Mononuclear cell (primary cell): ENCODE data around the gene TRIM4. TPM values are rescaled to one million over a fixed set of nuclear protein-coding genes. Genes with fewer than 3 reads are reported as not detected.
"Not testable (repeated sequence)": the region's sequence is repeated elsewhere in the genome, so short reads cannot be mapped to it uniquely, and the experiment has no call there.

ENCODE experiments used
- H3K27me3 ChIP-seq: 2 replicates; pipeline ENCODE4 v1.6.0; 2011; ENCODE audit warnings: low read length, control low read depth; ENCODE audit not compliant: insufficient read depth
- H3K4me1 ChIP-seq: 2 replicates; pipeline ENCODE4 v1.5.1; 2011; ENCODE audit warnings: mild to moderate bottlenecking, low read length, control low read depth; ENCODE audit not compliant: insufficient read depth
- H3K4me3 ChIP-seq: 2 replicates; pipeline ENCODE4 v1.5.1; 2011; ENCODE audit warnings: mild to moderate bottlenecking, low read length, moderate library complexity
- H3K9me3 ChIP-seq: 2 replicates; pipeline ENCODE4 v1.5.1; 2011; ENCODE audit warnings: low read depth, mild to moderate bottlenecking, control low read depth, low read length
- total RNA-seq: library from RNA; depleted of rRNA; stranded (reverse); fragments of >200 nt; gene quantifications from one replicate; pipeline ENCODE4 v1.2.3, GENCODE V29; 2012

TRIM4 gene
- total RNA-seq, 1 donor, result 23.2 TPM

- not testable (repeated sequence) for H3K9me3 ChIP-seq, H3K4me3 ChIP-seq, H3K27me3 ChIP-seq, H3K4me1 ChIP-seq
These were observed 29.0 kb downstream of the TRIM4 start for GRCh38 chr7:99890348-99890747.

DNA sequence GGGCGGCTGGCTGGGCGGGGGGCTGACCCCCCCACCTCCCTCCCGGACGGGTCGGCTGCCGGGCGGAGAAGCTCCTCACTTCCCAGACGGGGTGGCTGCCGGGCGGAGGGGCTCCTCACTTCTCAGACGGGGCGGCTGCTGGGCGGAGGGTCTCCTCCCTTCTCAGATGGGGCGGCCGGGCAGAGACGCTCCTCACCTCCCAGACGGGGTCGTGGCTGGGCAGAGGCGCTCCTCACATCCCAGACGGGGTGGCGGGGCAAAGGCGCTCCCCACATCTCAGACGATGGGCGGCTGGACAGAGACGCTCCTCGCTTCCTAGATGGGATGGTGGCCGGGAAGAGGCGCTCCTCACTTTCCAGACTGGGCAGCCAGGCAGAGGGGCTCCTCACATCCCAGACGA, 31.0 kb downstream of the TRIM4 start:
- H3K4me1 ChIP-seq, H3K27me3 ChIP-seq, H3K4me3 ChIP-seq, H3K9me3 ChIP-seq: not testable (repeated sequence)

DNA sequence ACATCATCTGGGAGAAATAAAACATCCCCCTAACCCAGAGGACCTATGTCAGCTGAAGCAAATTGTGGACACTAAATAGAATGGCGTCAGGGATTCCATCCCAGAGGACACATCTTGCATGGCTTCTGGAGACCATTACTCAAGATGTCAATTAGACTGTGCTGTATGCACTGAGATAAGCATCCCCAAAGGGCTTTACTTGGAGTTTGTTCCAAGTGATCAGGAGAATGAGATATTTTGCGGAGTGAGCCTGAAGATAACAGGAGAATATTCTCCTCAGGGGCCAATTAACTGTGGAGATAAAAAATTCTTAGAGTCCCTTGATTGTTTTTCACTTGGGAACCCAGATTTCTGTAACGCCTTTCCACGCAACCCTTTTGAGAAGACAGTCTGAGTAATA, 38.0 kb downstream of the TRIM4 start:
- no peaks in the 10 kb centered on the region for H3K4me1 ChIP-seq
- H3K27me3 ChIP-seq, result no peaks in the 10 kb centered on the region
- H3K9me3 ChIP-seq, result no peaks in the 10 kb centered on the region
- H3K4me3 ChIP-seq, result no peak overlapping the region

- Histone ChIP-seq H3K4me1 (no peaks in the 10 kb centered on the region), H3K4me3 (no peak within 1 kb of the TSS), H3K9me3 (no peaks in the 10 kb centered on the region), H3K27me3 (no peaks in the 10 kb centered on the region)
These were observed 42.4 kb downstream of the TRIM4 start, which contains the start of gene OR2AE1 for GRCh38 chr7:99876933-99877332. TSS of gene OR2AE1 (minus strand) at chr7:99877033. CDS start at chr7:99877033, 0 bp downstream.

DNA sequence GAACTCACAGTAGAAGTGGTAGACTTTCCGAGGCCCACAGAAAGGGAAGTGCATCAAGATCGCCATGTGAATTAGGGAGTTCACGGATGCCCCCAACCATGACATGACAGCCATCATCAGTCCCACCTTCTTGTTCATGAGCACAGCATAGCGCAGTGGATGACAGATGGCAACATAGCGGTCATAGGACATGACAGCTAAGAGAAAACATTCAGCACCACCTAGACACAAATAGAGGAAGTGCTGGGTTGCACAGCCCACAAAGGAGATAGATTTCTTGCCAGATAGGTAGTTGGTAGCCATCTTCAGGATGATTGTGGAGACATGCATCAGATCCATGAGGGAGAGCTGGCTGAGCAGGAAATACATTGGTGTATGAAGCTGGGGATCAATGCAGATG, 42.8 kb downstream of the TRIM4 start:
- Histone ChIP-seq H3K27me3 (no peaks in the 10 kb centered on the region), H3K4me3 (no peak overlapping the region), H3K4me1 (no peaks in the 10 kb centered on the region), H3K9me3 (no peaks in the 10 kb centered on the region)

GRCh38 chr7:99868246-99868645, 51.1 kb downstream of the TRIM4 start:
- H3K9me3 ChIP-seq, result no peaks in the 10 kb centered on the region
- H3K27me3 ChIP-seq, result no peaks in the 10 kb centered on the region
- no peaks in the 10 kb centered on the region for H3K4me1 ChIP-seq
- H3K4me3 ChIP-seq, result no peak overlapping the region

DNA sequence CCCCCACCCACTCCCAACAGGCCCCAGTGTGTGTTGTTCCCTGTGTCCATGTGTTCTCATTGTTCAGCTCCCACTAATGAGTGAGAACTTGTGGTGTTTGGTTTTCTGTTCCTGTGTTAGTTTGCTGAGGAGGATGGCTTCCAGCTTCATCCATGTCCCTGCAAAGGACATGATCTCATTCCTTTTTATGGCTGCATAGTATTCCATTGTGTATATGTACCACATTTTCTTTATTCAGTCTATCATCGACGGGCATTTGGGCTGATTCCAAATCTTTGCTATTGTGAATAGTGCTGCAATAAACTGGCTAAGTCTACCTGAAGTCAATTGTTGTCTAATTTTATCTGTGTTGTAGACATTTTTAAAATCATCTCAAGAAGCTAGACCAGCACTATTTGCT, 51.9 kb downstream of the TRIM4 start:
- H3K4me1 ChIP-seq, H3K4me3 ChIP-seq, H3K9me3 ChIP-seq, H3K27me3 ChIP-seq: not testable (repeated sequence)

- no peak overlapping the region for H3K4me3 ChIP-seq
- no peaks in the 10 kb centered on the region for H3K9me3 ChIP-seq
- H3K27me3 ChIP-seq, result no peaks in the 10 kb centered on the region
- no peaks in the 10 kb centered on the region for H3K4me1 ChIP-seq
These were observed 55.4 kb downstream of the TRIM4 start for GRCh38 chr7:99863847-99864440.

- no peaks in the 10 kb centered on the region for H3K27me3 ChIP-seq
- no peaks in the 10 kb centered on the region for H3K4me1 ChIP-seq
- no peak overlapping the region for H3K4me3 ChIP-seq
- H3K9me3 ChIP-seq, result no peaks in the 10 kb centered on the region
These were observed 58.8 kb downstream of the TRIM4 start for GRCh38 chr7:99860281-99861127.

GRCh38 chr7:99855236-99855635, 64.1 kb downstream of the TRIM4 start:
- Histone ChIP-seq H3K9me3 (no peaks in the 10 kb centered on the region), H3K27me3 (peaks cover 5% of the 10 kb centered on the region), H3K4me3 (no peak overlapping the region), H3K4me1 (no peaks in the 10 kb centered on the region)

- peaks cover 5% of the 10 kb centered on the region for H3K27me3 ChIP-seq
- no peaks in the 10 kb centered on the region for H3K4me1 ChIP-seq
- H3K4me3 ChIP-seq, result no peak overlapping the region
- no peaks in the 10 kb centered on the region for H3K9me3 ChIP-seq
These were observed 70.7 kb downstream of the TRIM4 start for GRCh38 chr7:99848420-99849216.

GRCh38 chr7:99844328-99844727, 75.0 kb downstream of the TRIM4 start:
- no peaks in the 10 kb centered on the region for H3K9me3 ChIP-seq
- H3K4me3 ChIP-seq, result no peak overlapping the region
- H3K27me3 ChIP-seq, result peaks cover 5% of the 10 kb centered on the region
- H3K4me1 ChIP-seq, result no peaks in the 10 kb centered on the region

DNA sequence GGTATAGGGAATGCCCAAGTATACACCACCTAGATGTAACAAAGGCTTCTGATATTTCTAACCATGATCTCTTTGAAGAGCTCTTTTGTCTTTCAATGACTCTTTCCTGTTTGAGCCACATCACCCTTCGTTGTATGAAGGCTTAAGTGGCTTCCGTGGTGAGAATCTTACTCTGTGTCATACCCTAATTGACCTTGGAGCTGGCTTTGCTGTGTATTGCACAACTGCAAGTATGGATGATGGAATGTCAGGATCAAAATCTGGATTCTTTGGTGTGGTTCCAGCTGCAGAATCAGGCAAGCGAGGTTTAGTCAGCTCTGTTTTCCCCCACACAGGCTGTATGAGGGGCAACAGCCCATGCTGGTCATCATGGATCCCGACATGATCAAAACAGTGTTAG, 75.5 kb downstream of the TRIM4 start:
- no peak overlapping the region for H3K4me3 ChIP-seq
- H3K9me3 ChIP-seq, result no peaks in the 10 kb centered on the region
- H3K4me1 ChIP-seq, result no peaks in the 10 kb centered on the region
- peaks cover 5% of the 10 kb centered on the region for H3K27me3 ChIP-seq

- Histone ChIP-seq H3K4me1 (no peaks in the 10 kb centered on the region), H3K27me3 (peaks cover 5% of the 10 kb centered on the region), H3K4me3 (no peak overlapping the region), H3K9me3 (no peaks in the 10 kb centered on the region)
These were observed 76.4 kb downstream of the TRIM4 start for GRCh38 chr7:99842926-99843325.
